OCI-LY1 (cell line): ENCODE data around the gene PGBD5.

Experiments
- CTCF ChIP-seq: fragments of 200-600 bp; sonication (generic), shearing (Covaris generic); IDR thresholded peaks from 2 replicates; pipeline ENCODE4 v1.5.1; 2017; ENCODE audit warnings: mild to moderate bottlenecking, antibody characterized with exemption, low read length, moderate library complexity, mixed read lengths
- EZH2 ChIP-seq: fragments of 200-600 bp; sonication (generic), shearing (Covaris generic); IDR thresholded peaks from 2 replicates; pipeline ENCODE4 v1.8.0; 2017; ENCODE audit warnings: borderline replicate concordance, mixed run types, mild to moderate bottlenecking, antibody characterized with exemption, low read length, moderate library complexity, mixed read lengths

GRCh38 chr1:230321341-230321740 is 104.8 kb downstream of the PGBD5 start:
- no peak for TF ChIP-seq EZH2
- no peak for TF ChIP-seq CTCF
